Measurements from ENCODE around the gene ISL2. TPM values are rescaled to one million over a fixed set of nuclear protein-coding genes. Genes with fewer than 3 reads are reported as not detected.
A peak's percentile ranks its signal among the peaks of the same experiment; 100 is the strongest.
"Not testable (repeated sequence)": the region's sequence is repeated elsewhere in the genome, so short reads cannot be mapped to it uniquely, and the experiment has no call there.

Gene ISL2
- polyA plus RNA-seq, 1 donor (not counting 4 experiments of a cell fraction or from before 2014, with no cell fraction given): not detected

GRCh38 chr15:76312540-76313174 lies 23.9 kb upstream of the ISL2 start:
- H2AFZ ChIP-seq (ENCODE audit: control insufficient read depth, low read length): peak overlapping the region; percentile 90
- H3K9ac ChIP-seq (ENCODE audit: control insufficient read depth, extremely low read depth, insufficient read depth, low read length): peak overlapping the region; percentile 38
- no peaks in the 10 kb centered on the region for H3K9me3 ChIP-seq (ENCODE audit: control insufficient read depth, low read depth, low read length)
- no peak for TF ChIP-seq CTCF (optimal IDR thresholded peaks at IDR 0.05 in 1 of 3, IDR thresholded peaks at IDR 0.05 in 1 of 3, conservative IDR thresholded peaks at IDR 0.05 in 1 of 3; ENCODE audit: extremely low read depth in 1 of 3, insufficient read depth in 2 of 3, low read length in 3 of 3)
- TF ChIP-seq EZH2 (IDR thresholded peaks at IDR 0.05; ENCODE audit: low read length): no peak
- no peaks in the 10 kb centered on the region for H3K27me3 ChIP-seq (ENCODE audit: control insufficient read depth, extremely low read depth, insufficient read depth, low read length)
- peaks cover 33% of the 10 kb centered on the region for H3K79me2 ChIP-seq (ENCODE audit: control insufficient read depth, insufficient read depth, low read length)
- H3K4me1 ChIP-seq (ENCODE audit: control insufficient read depth, extremely low read depth, insufficient read depth, low read length): peaks cover 36% of the 10 kb centered on the region
- no peaks in the 10 kb centered on the region for H3K36me3 ChIP-seq (ENCODE audit: control insufficient read depth in 2 of 2, extremely low read depth in 1 of 2, insufficient read depth in 2 of 2, low read length in 2 of 2)
- peaks cover 3% of the 10 kb centered on the region for H3K9me1 ChIP-seq (ENCODE audit: control insufficient read depth, extremely low read depth, insufficient read depth, low read length)
- peak overlapping the region in 1 of 3 experiments; percentile 35 for H3K4me3 ChIP-seq (ENCODE audit: control insufficient read depth in 2 of 3, extremely low read depth in 1 of 3, insufficient read depth in 2 of 3, low read depth in 1 of 3, low read length in 3 of 3)
- H3K27ac ChIP-seq (ENCODE audit: control insufficient read depth, insufficient read depth, low read length): peak overlapping the region; percentile 71
- dilution Hi-C loops (cut with MboI; ENCODE audit: extremely low pct_ligation_motif_present, low sequenced_read_pairs): no loop called here
- peak overlapping the region; percentile 77 for H3K4me2 ChIP-seq (ENCODE audit: control insufficient read depth, extremely low read depth, insufficient read depth, low read depth, low read length)
- peak; percentile 81 for DNase-seq (ENCODE audit: low read depth, low spot score)
- no peaks in the 10 kb centered on the region for H4K20me1 ChIP-seq (ENCODE audit: control insufficient read depth, extremely low read depth, insufficient read depth, low read length)
- peak; percentile 73 for FAIRE-seq

GRCh38 chr15:76313175-76313567 lies 23.4 kb upstream of the ISL2 start:
- Histone ChIP-seq H3K27ac (ENCODE audit: control insufficient read depth, insufficient read depth, low read length) (peak overlapping the region; percentile 71), H2AFZ (ENCODE audit: control insufficient read depth, low read length) (peak overlapping the region; percentile 90), H3K4me2 (ENCODE audit: control insufficient read depth, extremely low read depth, insufficient read depth, low read depth, low read length) (peak overlapping the region; percentile 77), H3K79me2 (ENCODE audit: control insufficient read depth, insufficient read depth, low read length) (peaks cover 28% of the 10 kb centered on the region), H3K4me1 (ENCODE audit: control insufficient read depth, extremely low read depth, insufficient read depth, low read length) (peaks cover 36% of the 10 kb centered on the region), H3K9ac (ENCODE audit: control insufficient read depth, extremely low read depth, insufficient read depth, low read length) (peak overlapping the region; percentile 38), H3K4me3 (ENCODE audit: control insufficient read depth in 2 of 3, extremely low read depth in 1 of 3, insufficient read depth in 2 of 3, low read depth in 1 of 3, low read length in 3 of 3) (peak overlapping the region in 1 of 3 experiments; percentile 35)
- H3K27me3 ChIP-seq (ENCODE audit: control insufficient read depth, extremely low read depth, insufficient read depth, low read length); H3K9me3 ChIP-seq (ENCODE audit: control insufficient read depth, low read depth, low read length); FAIRE-seq; DNase-seq (ENCODE audit: low read depth, low spot score); dilution Hi-C loops (cut with MboI; ENCODE audit: extremely low pct_ligation_motif_present, low sequenced_read_pairs); H3K36me3 ChIP-seq (ENCODE audit: control insufficient read depth in 2 of 2, extremely low read depth in 1 of 2, insufficient read depth in 2 of 2, low read length in 2 of 2); H4K20me1 ChIP-seq (ENCODE audit: control insufficient read depth, extremely low read depth, insufficient read depth, low read length); H3K9me1 ChIP-seq (ENCODE audit: control insufficient read depth, extremely low read depth, insufficient read depth, low read length): not testable (repeated sequence)

- no peaks in the 10 kb centered on the region for H3K36me3 ChIP-seq (ENCODE audit: control insufficient read depth in 2 of 2, extremely low read depth in 1 of 2, insufficient read depth in 2 of 2, low read length in 2 of 2)
- peak overlapping the region; percentile 41 for H2AFZ ChIP-seq (ENCODE audit: control insufficient read depth, low read length)
- H3K4me3 ChIP-seq (ENCODE audit: control insufficient read depth in 2 of 3, extremely low read depth in 1 of 3, insufficient read depth in 2 of 3, low read depth in 1 of 3, low read length in 3 of 3): no peak overlapping the region
- H3K27ac ChIP-seq (ENCODE audit: control insufficient read depth, insufficient read depth, low read length): peak overlapping the region; percentile 71
- TF ChIP-seq CTCF (optimal IDR thresholded peaks at IDR 0.05 in 1 of 3, IDR thresholded peaks at IDR 0.05 in 1 of 3, conservative IDR thresholded peaks at IDR 0.05 in 1 of 3; ENCODE audit: extremely low read depth in 1 of 3, insufficient read depth in 2 of 3, low read length in 3 of 3) (no peak), EZH2 (IDR thresholded peaks at IDR 0.05; ENCODE audit: low read length) (no peak)
- H3K9me1 ChIP-seq (ENCODE audit: control insufficient read depth, extremely low read depth, insufficient read depth, low read length): peaks cover 3% of the 10 kb centered on the region
- H3K4me2 ChIP-seq (ENCODE audit: control insufficient read depth, extremely low read depth, insufficient read depth, low read depth, low read length): peak overlapping the region; percentile 66
- peak overlapping the region; percentile 38 for H3K9ac ChIP-seq (ENCODE audit: control insufficient read depth, extremely low read depth, insufficient read depth, low read length)
- H3K27me3 ChIP-seq (ENCODE audit: control insufficient read depth, extremely low read depth, insufficient read depth, low read length): no peaks in the 10 kb centered on the region
- H3K9me3 ChIP-seq (ENCODE audit: control insufficient read depth, low read depth, low read length): no peaks in the 10 kb centered on the region
- no peaks in the 10 kb centered on the region for H4K20me1 ChIP-seq (ENCODE audit: control insufficient read depth, extremely low read depth, insufficient read depth, low read length)
- FAIRE-seq: peak; percentile 5
- DNase-seq (ENCODE audit: low read depth, low spot score): peak; percentile 57
- peaks cover 22% of the 10 kb centered on the region for H3K79me2 ChIP-seq (ENCODE audit: control insufficient read depth, insufficient read depth, low read length)
- peaks cover 39% of the 10 kb centered on the region for H3K4me1 ChIP-seq (ENCODE audit: control insufficient read depth, extremely low read depth, insufficient read depth, low read length)
- dilution Hi-C loops (cut with MboI; ENCODE audit: extremely low pct_ligation_motif_present, low sequenced_read_pairs): no loop called here
Observed at GRCh38 chr15:76313731-76314130, 22.8 kb upstream of the ISL2 start.

Data from keratinocyte (primary cell).